Psoas muscle (tissue), 8 donors: ENCODE data around the gene MRPL20. TPM values are rescaled to one million over a fixed set of nuclear protein-coding genes. Genes with fewer than 3 reads are reported as not detected.
A peak's percentile ranks its signal among the peaks of the same experiment; 100 is the strongest.

ENCODE experiments used
- ATAC-seq, 4 donors: fragments of 200-7000 bp; cut with Tn5 transposase; one replicate each; pipeline ENCODE4 v1.9.1; 2020; ENCODE audit warnings: moderate library complexity in 3 of 4, mild to moderate bottlenecking in 2 of 4
- DNase-seq, 2 donors: peaks; one replicate each; pipeline ENCODE4 v3.0.0-alpha.2; 2020
- H3K27ac ChIP-seq: fragments of 200-600 bp; one replicate; pipeline ENCODE4 v1.8.0; 2022
- H3K27me3 ChIP-seq, 3 donors: fragments of 200-600 bp in 1 of 3; one replicate each; pipeline versions ENCODE4 v1.6.1 to v1.8.0; 2013 to 2022; ENCODE audit warnings: low read length in 2 of 3, mild to moderate bottlenecking in 2 of 3, moderate library complexity in 1 of 3; ENCODE audit not compliant: insufficient read depth in 3 of 3
- H3K36me3 ChIP-seq, 2 donors: fragments of 200-600 bp in 1 of 2; one replicate each; pipeline versions ENCODE4 v1.6.1 to v1.8.0; 2013 to 2022; ENCODE audit warnings: low read depth in 1 of 2, mild to moderate bottlenecking in 1 of 2, moderate library complexity in 1 of 2; ENCODE audit not compliant: insufficient read depth in 1 of 2
- H3K4me1 ChIP-seq: fragments of 200-600 bp; one replicate; pipeline ENCODE4 v1.8.0; 2022
- H3K4me3 ChIP-seq: fragments of 200-600 bp; one replicate; pipeline ENCODE4 v1.8.0; 2022; ENCODE audit warnings: mild to moderate bottlenecking
- H3K9me3 ChIP-seq: fragments of 200-600 bp; one replicate; pipeline ENCODE4 v1.8.0; 2022
- WGBS, 3 donors: extraction: QIAGEN DNeasy Blood & Tissue Kit; methylation state at CpG; one replicate each; pipeline versions ENCODE4 v1.1.6 to v1.1.7; 2013; 5-methylcytosine and 5-hydroxymethylcytosine counted together
- intact Hi-C, 2 donors: fragments of 100-400 bp; cut with DNase I; formaldehyde crosslinking; loops; one replicate each; pipeline versions ENCODE4 v1.11.0 to v1.14.2; 2022
- polyA plus RNA-seq, 3 donors: library from polyadenylated mRNA; stranded (reverse); fragments of 200-250 nt; gene quantifications; one replicate each; pipeline ENCODE4 v1.2.3, GENCODE V29; 2013
- total RNA-seq, 4 donors: library from RNA; stranded (reverse); fragmentation: NEBNext Ultra II Directional in 2 of 4; extraction: Animal tissue kit (Norgen Biotek cat#: 25700) in 2 of 4; gene quantifications; one replicate each; pipeline versions ENCODE4 v1.2.1 to v1.2.4, GENCODE V29; 2021 to 2023
- TF ChIP-seq, protein P1 (sequence below): fragments of 200-600 bp; IDR thresholded peaks from one replicate; pipeline ENCODE4 v1.8.0; 2022; ENCODE audit warnings: antibody characterized with exemption
- donor health status: healthy with polysubstance abuse.
- donor health status: DM: no; HTN: no; CAD: no; lungs with moderate emphysema.
- donor health status: Bipolar disorder and iron deficiency.
- donor health status: healthy.
- donor health status: DM: yes; HTN: yes; CAD: no.
- donor health status: DM: no; HTN: no; CAD: no.
- donor health status: DM: no; HTN: no; CAD: no.
- donor health status: DM: yes; HTN: yes; CAD: no.

MRPL20 gene
- total and polyA plus RNA-seq, 7 donors = 114 to 308 (median 159) TPM

GRCh38 chr1:1421147-1421906, 14.2 kb upstream of the MRPL20 start, which contains the start of gene ANKRD65:
Gene ANKRD65, minus strand, starts transcription at chr1:1421276. Its CDS starts 271 bp downstream, at chr1:1421005.
- Histone ChIP-seq H3K9me3 (no peaks in the 10 kb centered on the region), H3K4me1 (no peaks in the 10 kb centered on the region), H3K27me3 (peaks cover 0 to 3% (median 0%) of the 10 kb centered on the region in 3 donors), H3K4me3 (peak within 1 kb of the TSS; percentile 65), H3K27ac (no peak within 1 kb of the TSS), H3K36me3 (no peaks in the 10 kb centered on the region)
- TF ChIP-seq, protein P1, sequence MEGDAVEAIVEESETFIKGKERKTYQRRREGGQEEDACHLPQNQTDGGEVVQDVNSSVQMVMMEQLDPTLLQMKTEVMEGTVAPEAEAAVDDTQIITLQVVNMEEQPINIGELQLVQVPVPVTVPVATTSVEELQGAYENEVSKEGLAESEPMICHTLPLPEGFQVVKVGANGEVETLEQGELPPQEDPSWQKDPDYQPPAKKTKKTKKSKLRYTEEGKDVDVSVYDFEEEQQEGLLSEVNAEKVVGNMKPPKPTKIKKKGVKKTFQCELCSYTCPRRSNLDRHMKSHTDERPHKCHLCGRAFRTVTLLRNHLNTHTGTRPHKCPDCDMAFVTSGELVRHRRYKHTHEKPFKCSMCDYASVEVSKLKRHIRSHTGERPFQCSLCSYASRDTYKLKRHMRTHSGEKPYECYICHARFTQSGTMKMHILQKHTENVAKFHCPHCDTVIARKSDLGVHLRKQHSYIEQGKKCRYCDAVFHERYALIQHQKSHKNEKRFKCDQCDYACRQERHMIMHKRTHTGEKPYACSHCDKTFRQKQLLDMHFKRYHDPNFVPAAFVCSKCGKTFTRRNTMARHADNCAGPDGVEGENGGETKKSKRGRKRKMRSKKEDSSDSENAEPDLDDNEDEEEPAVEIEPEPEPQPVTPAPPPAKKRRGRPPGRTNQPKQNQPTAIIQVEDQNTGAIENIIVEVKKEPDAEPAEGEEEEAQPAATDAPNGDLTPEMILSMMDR = no peak
- ATAC-seq (peak in 3 of 4 donors; percentile 17 to 34 (median 31)), DNase-seq (peak in 1 of 2 donors; percentile 70)
- intact Hi-C loops = no loop called here
- 68 to 85% (median 72%) methylated on average over 17 to 18 of the region's 18 CpGs for WGBS, 3 donors

GRCh38 chr1:1420654-1421141, 13.6 kb upstream of the MRPL20 start:
- WGBS, 3 donors = 45 to 73% (median 45%) methylated on average over 7 to 12 of the region's 12 CpGs

GRCh38 chr1:1419813-1420653, 12.9 kb upstream of the MRPL20 start:
- Histone ChIP-seq H3K27ac (peak overlapping the region; percentile 50), H3K4me3 (peak overlapping the region; percentile 65), H3K9me3 (no peaks in the 10 kb centered on the region), H3K36me3 (no peaks in the 10 kb centered on the region), H3K4me1 (no peaks in the 10 kb centered on the region), H3K27me3 (no peaks in the 10 kb centered on the region)
- intact Hi-C loops = no loop called here
- WGBS, 3 donors = 5 to 18% (median 7%) methylated on average over 18 to 112 of the region's 112 CpGs
- DNase-seq = peak in 1 of 2 donors; percentile 63
- TF ChIP-seq, protein P1 = no peak
- peak; percentile 63 to 83 (median 68) for ATAC-seq

More at GRCh38 chr1:1420654-1421141, 13.6 kb upstream of the MRPL20 start:
- no peak for DNase-seq
- Histone ChIP-seq H3K36me3 (no peaks in the 10 kb centered on the region), H3K27ac (no peak overlapping the region), H3K9me3 (no peaks in the 10 kb centered on the region), H3K4me1 (no peaks in the 10 kb centered on the region), H3K27me3 (no peaks in the 10 kb centered on the region), H3K4me3 (peak overlapping the region; percentile 65)
- peak in 2 of 4 donors; percentile 4 to 26 for ATAC-seq
- TF ChIP-seq, protein P1 = no peak
- intact Hi-C loops = no loop called here

DNA sequence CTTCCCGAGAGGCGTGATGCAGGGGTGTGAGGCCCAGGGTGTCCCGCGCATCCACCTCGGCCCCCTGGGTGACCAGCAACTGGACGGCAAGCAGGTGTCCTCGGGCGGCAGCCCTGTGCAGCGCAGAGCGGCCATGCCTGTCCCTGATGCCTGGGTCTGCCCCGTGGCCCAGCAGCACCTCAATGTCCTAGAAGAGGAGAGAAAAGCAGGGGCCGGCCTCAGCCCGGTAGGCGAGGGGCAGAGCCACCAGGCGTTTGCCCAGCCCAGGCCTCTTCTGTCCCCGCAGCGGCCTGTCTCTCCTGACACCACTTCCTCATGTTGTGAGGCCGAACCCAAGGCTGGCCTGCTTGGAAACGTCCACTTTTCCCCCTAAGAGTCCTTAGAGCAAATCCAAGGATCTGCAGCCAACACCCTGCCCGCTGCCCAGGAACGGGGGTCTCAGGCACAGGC, 12.3 kb upstream of the MRPL20 start:
- H3K9me3 ChIP-seq = no peaks in the 10 kb centered on the region
- peak overlapping the region; percentile 65 for H3K4me3 ChIP-seq
- no peaks in the 10 kb centered on the region for H3K36me3 ChIP-seq
- intact Hi-C loops = no loop called here
- DNase-seq (no peak), ATAC-seq (peak; percentile 11 to 40 (median 15))
- H3K27me3 ChIP-seq = no peaks in the 10 kb centered on the region
- 74 to 83% (median 82%) methylated on average over 20 to 21 of the region's 21 CpGs for WGBS, 3 donors
- TF ChIP-seq, protein P1 = no peak
- H3K4me1 ChIP-seq = no peaks in the 10 kb centered on the region
- peak overlapping the region; percentile 50 for H3K27ac ChIP-seq
